ENCODE data around the gene ADGRV1. TPM values are rescaled to one million over a fixed set of nuclear protein-coding genes. Genes with fewer than 3 reads are reported as not detected.

The ADGRV1 gene
- total and polyA plus RNA-seq, 8 donors = 0.75 to 10.3 (median 4.0) TPM

DNA sequence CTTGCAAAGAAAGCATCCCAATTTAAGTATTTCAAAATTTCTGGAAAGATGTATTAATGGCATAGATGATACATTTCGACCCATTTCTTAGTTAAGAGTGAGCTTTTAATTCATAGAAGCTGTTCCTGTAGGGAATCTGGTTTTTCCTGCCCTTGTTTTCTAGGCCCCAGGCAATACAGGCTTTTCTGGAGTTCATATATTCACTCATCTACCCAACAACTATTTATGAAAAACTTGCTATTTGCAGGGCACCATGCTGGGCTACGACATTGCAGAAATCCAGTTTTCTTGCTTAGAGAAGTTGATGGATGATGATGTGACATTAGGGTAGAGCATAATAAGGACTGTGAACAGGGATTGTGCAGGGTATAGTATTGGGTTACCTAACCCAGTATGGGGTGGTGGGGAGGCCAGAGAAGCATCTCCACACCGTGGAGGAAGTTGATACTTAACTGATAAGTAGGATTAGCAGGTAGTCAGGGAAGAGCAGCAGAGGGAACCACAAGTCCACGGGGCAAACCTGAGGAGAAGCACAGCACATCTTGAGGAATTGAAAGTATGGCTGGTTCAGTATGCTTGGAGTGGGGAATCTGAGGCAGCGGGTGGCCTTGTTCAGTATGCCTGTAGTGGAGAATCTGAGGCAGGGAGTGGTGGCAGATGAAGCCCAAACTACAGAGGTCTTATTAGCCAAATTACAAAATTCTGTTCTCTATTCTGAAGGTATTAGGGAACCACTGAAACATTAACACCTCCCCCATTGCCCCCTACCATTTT, 577.1 kb downstream of the ADGRV1 start:
- H3K27ac ChIP-seq = no peak overlapping the region
- H3K36me3 ChIP-seq = no peaks in the 10 kb centered on the region
- no peaks in the 10 kb centered on the region for H3K9me3 ChIP-seq
- peaks cover 0 to 5% (median 2%) of the 10 kb centered on the region in 4 donors for H3K4me1 ChIP-seq
- intact Hi-C loops (cut with DNase I; ENCODE audit: low total_unique reads) = no loop called here
- no peak for DNase-seq
- 82 to 89% (median 83%) methylated on average over 5 of the region's 5 CpGs for WGBS, 5 donors
- no peak for TF ChIP-seq EP300 (IDR thresholded peaks at IDR 0.05)
- TF ChIP-seq, protein P1, sequence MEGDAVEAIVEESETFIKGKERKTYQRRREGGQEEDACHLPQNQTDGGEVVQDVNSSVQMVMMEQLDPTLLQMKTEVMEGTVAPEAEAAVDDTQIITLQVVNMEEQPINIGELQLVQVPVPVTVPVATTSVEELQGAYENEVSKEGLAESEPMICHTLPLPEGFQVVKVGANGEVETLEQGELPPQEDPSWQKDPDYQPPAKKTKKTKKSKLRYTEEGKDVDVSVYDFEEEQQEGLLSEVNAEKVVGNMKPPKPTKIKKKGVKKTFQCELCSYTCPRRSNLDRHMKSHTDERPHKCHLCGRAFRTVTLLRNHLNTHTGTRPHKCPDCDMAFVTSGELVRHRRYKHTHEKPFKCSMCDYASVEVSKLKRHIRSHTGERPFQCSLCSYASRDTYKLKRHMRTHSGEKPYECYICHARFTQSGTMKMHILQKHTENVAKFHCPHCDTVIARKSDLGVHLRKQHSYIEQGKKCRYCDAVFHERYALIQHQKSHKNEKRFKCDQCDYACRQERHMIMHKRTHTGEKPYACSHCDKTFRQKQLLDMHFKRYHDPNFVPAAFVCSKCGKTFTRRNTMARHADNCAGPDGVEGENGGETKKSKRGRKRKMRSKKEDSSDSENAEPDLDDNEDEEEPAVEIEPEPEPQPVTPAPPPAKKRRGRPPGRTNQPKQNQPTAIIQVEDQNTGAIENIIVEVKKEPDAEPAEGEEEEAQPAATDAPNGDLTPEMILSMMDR (IDR thresholded peaks at IDR 0.05) = no peak
- TF ChIP-seq POLR2AphosphoS5 (IDR thresholded peaks at IDR 0.05) = no peak
- no peak for TF ChIP-seq POLR2A (IDR thresholded peaks at IDR 0.05)
- no peaks in the 10 kb centered on the region for H3K27me3 ChIP-seq
- H3K4me3 ChIP-seq = no peak overlapping the region

DNA sequence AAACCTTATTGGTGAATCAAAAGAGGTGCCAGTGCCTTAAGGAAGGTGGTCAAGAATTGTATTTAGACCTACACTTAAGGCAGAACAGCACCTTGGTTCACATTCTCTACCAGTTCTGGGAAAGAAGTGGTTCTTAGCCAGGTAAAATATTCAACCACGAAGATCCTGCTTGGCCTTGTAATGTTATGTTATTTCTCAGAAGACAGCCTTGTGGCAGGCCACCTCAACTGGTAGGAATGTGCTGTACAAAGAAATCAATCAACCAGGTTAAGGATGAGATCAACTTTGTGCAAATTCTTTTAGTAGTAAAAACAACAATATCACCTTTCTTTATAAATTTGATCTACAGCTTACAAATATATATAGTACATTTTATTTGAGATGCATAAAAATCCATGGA, 577.7 kb downstream of the ADGRV1 start:
- WGBS, 5 donors = 40 to 50% (median 45%) methylated on average over 1 of the region's 1 CpG
- no peak for TF ChIP-seq POLR2AphosphoS5 (IDR thresholded peaks at IDR 0.05)
- no peak overlapping the region for H3K27ac ChIP-seq
- no peaks in the 10 kb centered on the region for H3K9me3 ChIP-seq
- H3K36me3 ChIP-seq = no peaks in the 10 kb centered on the region
- intact Hi-C loops (cut with DNase I; ENCODE audit: low total_unique reads) = no loop called here
- DNase-seq = no peak
- no peaks in the 10 kb centered on the region for H3K27me3 ChIP-seq
- H3K4me3 ChIP-seq = no peak overlapping the region
- peaks cover 0 to 9% (median 3%) of the 10 kb centered on the region in 4 donors for H3K4me1 ChIP-seq

DNA sequence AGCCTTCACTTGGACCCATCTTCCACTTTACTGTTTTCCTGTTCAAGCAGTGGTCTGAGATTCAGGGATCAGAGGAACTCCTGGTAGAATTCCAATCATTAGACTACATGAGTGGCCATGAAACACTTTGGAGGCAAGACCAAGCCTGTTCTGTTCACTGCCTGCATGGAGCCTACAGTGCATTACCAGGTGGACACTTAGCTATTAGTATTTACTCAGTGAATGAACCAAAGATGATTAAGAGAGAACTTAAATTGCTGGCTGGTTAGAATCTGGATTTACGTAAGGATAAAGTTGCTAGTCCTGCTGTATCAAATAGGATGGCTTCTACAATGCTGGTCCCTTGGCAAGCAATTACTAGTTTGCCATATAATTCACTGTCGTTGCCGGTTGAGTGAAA, 579.0 kb downstream of the ADGRV1 start:
- H3K27me3 ChIP-seq = no peaks in the 10 kb centered on the region
- no peak overlapping the region for H3K4me3 ChIP-seq
- no peak for DNase-seq
- no peak overlapping the region for H3K27ac ChIP-seq
- no peaks in the 10 kb centered on the region for H3K36me3 ChIP-seq
- H3K9me3 ChIP-seq = no peaks in the 10 kb centered on the region
- 90 to 99% (median 96%) methylated on average over 3 of the region's 3 CpGs for WGBS, 5 donors
- peaks cover 0 to 23% (median 6%) of the 10 kb centered on the region in 4 donors for H3K4me1 ChIP-seq
- intact Hi-C loops (cut with DNase I; ENCODE audit: low total_unique reads) = no loop called here
- TF ChIP-seq POLR2A (IDR thresholded peaks at IDR 0.05) (no peak), POLR2AphosphoS5 (IDR thresholded peaks at IDR 0.05) (no peak), EP300 (IDR thresholded peaks at IDR 0.05) (no peak)
- TF ChIP-seq, protein P1 (IDR thresholded peaks at IDR 0.05) = no peak

DNA sequence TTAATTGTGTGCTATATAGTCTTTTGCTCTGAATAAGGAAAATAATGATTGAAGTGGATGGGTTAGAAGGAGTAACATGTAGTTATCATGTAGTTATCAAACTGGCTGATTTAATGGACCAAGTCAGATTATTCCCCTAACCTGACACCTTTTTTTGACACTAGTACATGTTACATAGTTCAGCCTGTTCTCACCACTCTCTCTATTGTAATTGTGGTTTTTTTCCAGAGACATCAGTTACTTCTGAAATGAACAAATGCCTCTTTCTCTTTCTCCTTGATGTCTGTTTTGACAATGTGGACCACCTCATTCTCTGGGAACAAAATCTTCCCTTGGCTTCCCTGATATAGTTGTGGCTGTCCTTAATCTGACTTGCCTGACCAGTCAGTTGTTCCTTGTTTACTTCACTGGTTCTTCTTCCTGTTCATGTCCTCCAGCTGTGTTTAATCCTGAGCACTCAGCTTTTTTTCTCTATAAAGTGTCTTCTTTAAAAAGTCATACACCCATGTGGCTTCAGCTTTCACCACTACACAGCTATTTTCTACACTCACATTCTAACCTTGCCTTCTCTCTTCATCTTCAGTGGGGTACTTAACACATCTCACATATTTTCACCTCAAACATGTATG, 581.1 kb downstream of the ADGRV1 start:
- Histone ChIP-seq H3K4me1 (peaks cover 6 to 43% (median 11%) of the 10 kb centered on the region in 4 donors), H3K27me3 (no peaks in the 10 kb centered on the region), H3K36me3 (no peaks in the 10 kb centered on the region), H3K27ac (peak overlapping the region in 2 of 5 donors; percentile 24 to 43), H3K9me3 (no peaks in the 10 kb centered on the region), H3K4me3 (no peak overlapping the region)
- TF ChIP-seq, protein P1 (IDR thresholded peaks at IDR 0.05) = no peak
- peak in 1 of 3 donors; percentile 28 for TF ChIP-seq POLR2AphosphoS5 (IDR thresholded peaks at IDR 0.05)
- DNase-seq = no peak
- intact Hi-C loops (cut with DNase I; ENCODE audit: low total_unique reads) = no loop called here

DNA sequence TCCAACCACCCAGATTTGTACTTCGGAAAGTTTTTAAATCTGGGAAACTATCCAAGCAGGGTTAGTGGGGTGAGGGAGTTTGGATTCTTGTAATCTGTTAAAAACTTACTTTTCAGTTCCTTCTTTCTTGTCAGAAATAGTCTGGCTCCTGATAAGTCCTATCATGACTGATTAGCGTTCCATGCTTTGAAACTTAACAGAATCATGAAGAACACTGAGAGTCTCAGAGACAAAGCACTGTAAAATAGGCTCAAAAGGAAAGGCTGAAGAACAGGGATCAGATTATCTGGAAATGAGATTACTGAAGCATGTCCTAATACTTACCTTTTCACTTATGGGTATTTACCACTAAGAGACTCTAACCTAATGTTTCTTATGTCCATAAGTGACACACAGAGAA, 582.1 kb downstream of the ADGRV1 start:
- Histone ChIP-seq H3K27ac (peak overlapping the region in 1 of 5 donors; percentile 43), H3K9me3 (no peaks in the 10 kb centered on the region), H3K36me3 (no peaks in the 10 kb centered on the region), H3K27me3 (no peaks in the 10 kb centered on the region), H3K4me1 (peaks cover 6 to 53% (median 19%) of the 10 kb centered on the region in 4 donors), H3K4me3 (no peak overlapping the region)
- no peak for TF ChIP-seq POLR2A (IDR thresholded peaks at IDR 0.05)
- no peak for TF ChIP-seq POLR2AphosphoS5 (IDR thresholded peaks at IDR 0.05)
- TF ChIP-seq, protein P1 (IDR thresholded peaks at IDR 0.05) = no peak
- TF ChIP-seq EP300 (IDR thresholded peaks at IDR 0.05) = no peak
- no peak for DNase-seq
- 23 to 52% (median 30%) methylated on average over 2 of the region's 2 CpGs for WGBS, 5 donors
- intact Hi-C loops (cut with DNase I; ENCODE audit: low total_unique reads) = no loop called here

Data from stomach (tissue), 9 donors.